ENCODE measurements around the gene PAPSS1.

DNA sequence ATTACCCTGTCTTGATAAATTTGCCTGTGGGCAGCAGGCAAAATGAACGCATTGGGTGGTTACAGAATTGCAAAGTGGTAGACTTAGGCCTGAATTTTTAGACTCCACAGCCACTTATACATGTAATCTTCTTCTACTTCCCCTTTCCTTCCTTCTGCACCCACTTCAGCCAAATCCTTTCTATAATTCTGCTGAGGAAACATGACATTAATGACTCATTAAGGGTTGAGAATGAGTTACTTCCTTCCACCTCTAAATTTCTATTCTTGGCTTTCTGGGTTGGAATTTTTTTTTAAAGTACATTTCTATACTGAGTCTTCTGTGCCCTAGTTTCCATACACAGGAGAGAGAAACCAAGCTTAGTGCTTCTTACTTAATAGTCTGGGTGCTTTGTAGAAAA lies 10.1 kb downstream of the PAPSS1 start:
- TF ChIP-seq CHD1 (IDR thresholded peaks at IDR 0.05; ENCODE audit: low read depth, low read length), result no peak
- TF ChIP-seq POLR2A (IDR thresholded peaks at IDR 0.05; ENCODE audit: control extremely low read depth in 1 of 2, low read depth in 2 of 2, low read length in 2 of 2), result no peak
- TF ChIP-seq YY1 (IDR thresholded peaks at IDR 0.05; ENCODE audit: low read depth, low read length), result no peak
- TF ChIP-seq, protein P1, sequence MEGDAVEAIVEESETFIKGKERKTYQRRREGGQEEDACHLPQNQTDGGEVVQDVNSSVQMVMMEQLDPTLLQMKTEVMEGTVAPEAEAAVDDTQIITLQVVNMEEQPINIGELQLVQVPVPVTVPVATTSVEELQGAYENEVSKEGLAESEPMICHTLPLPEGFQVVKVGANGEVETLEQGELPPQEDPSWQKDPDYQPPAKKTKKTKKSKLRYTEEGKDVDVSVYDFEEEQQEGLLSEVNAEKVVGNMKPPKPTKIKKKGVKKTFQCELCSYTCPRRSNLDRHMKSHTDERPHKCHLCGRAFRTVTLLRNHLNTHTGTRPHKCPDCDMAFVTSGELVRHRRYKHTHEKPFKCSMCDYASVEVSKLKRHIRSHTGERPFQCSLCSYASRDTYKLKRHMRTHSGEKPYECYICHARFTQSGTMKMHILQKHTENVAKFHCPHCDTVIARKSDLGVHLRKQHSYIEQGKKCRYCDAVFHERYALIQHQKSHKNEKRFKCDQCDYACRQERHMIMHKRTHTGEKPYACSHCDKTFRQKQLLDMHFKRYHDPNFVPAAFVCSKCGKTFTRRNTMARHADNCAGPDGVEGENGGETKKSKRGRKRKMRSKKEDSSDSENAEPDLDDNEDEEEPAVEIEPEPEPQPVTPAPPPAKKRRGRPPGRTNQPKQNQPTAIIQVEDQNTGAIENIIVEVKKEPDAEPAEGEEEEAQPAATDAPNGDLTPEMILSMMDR (IDR thresholded peaks at IDR 0.05; ENCODE audit: control extremely low read depth in 1 of 3, insufficient read depth in 1 of 3, low read depth in 1 of 3, low read length in 3 of 3), result no peak

Measured in H1 (cell line).